H1 (cell line): ENCODE measurements around the gene DCANP1. TPM values are rescaled to one million over a fixed set of nuclear protein-coding genes. Genes with fewer than 3 reads are reported as not detected.

Experiments
- CTBP2 ChIP-seq: IDR thresholded peaks from 2 replicates; pipeline ENCODE4 v1.7.0; 2011; ENCODE audit warnings: borderline replicate concordance, mild to moderate bottlenecking, moderate library complexity, mixed read lengths, low read length; ENCODE audit not compliant: insufficient read depth, insufficient read length
- polyA plus RNA-seq, 7 experiments: library from polyadenylated mRNA; depleted of rRNA in 3 of 7; stranded (reverse) in 5 of 7; unstranded in 2 of 7; fragments of >200 nt in 5 of 7; fragments of 200-250 nt in 2 of 7; gene quantifications; 1 replicate in 5 of 7; 2 replicates in 1 of 7; 4 replicates in 1 of 7; pipeline versions ENCODE4 v1.2.1 to v1.2.3, GENCODE V29; 2011 to 2013; ENCODE audit warnings: missing spikeins in 2 of 7, mixed read lengths in 2 of 7
- total RNA-seq: library from RNA; stranded (reverse); fragmentation: NEBNext Ultra II Directional; extraction: Animal tissue kit (Norgen Biotek cat#: 25700); gene quantifications from 2 replicates; pipeline ENCODE4 v1.2.1, GENCODE V29; 2021
- TF ChIP-seq, protein P1 (sequence below): IDR thresholded peaks from 2 replicates; pipeline ENCODE4 v1.6.1; 2012; ENCODE audit warnings: low read length, inconsistent platforms

The DCANP1 gene
- total and polyA plus RNA-seq, 2 of the 8 experiments (the other 6 are each of a cell fraction or from before 2014, with no cell fraction given) = not detected

DNA sequence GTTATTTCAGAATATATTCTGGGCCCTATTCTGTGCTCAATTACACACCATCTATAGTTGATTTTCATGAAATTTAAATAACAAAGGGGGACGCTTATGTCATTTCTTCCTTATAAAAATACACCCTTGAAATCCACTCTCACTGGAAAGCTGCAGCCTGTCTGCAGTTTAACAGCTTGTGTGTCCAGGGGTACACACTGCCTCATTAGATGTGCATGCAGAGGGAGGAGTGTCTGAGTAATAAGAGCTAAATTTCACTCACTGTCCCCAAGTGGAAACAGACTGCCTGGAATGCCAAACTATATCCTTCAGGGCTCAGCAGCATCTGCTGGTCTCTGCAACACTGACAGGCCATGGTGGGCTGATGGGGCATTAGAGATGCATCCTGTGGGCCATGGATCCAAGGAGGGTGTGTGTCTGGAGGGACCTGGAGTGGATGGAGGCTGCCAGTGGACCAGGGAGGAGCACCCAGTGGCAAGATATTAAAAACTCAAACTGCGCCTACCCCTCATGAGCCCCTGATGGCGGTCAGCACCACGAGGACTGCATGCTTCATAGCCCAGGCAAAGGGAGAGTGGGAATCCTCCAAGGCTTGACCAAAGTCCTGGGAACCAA, 20.8 kb upstream of the DCANP1 start (continued):
- TF ChIP-seq, protein P1, sequence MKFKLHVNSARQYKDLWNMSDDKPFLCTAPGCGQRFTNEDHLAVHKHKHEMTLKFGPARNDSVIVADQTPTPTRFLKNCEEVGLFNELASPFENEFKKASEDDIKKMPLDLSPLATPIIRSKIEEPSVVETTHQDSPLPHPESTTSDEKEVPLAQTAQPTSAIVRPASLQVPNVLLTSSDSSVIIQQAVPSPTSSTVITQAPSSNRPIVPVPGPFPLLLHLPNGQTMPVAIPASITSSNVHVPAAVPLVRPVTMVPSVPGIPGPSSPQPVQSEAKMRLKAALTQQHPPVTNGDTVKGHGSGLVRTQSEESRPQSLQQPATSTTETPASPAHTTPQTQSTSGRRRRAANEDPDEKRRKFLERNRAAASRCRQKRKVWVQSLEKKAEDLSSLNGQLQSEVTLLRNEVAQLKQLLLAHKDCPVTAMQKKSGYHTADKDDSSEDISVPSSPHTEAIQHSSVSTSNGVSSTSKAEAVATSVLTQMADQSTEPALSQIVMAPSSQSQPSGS = no peak
- TF ChIP-seq CTBP2 = no peak
- TF ChIP-seq, all 59 proteins: peak for 0
